DMS153 treated with DMSO at 0.1 percent for 48 hours (cell line): ENCODE data around the gene GLCE.

ENCODE experiments used
- DNase-seq: peaks from one replicate; lab custom pipeline; 2025; ENCODE audit not compliant: unreplicated experiment; lab: John Stamatoyannopoulos, UW

The GLCE gene

GRCh38 chr15:69316291-69316690, 155.9 kb downstream of the GLCE start:
- no peak for DNase-seq

GRCh38 chr15:69317392-69317841, 157.0 kb downstream of the GLCE start:
- DNase-seq = no peak

- no peak for DNase-seq
These were observed 157.6 kb downstream of the GLCE start for GRCh38 chr15:69318033-69318432.

GRCh38 chr15:69319384-69320375, 159.2 kb downstream of the GLCE start:
- no peak for DNase-seq

GRCh38 chr15:69320977-69321554, 160.6 kb downstream of the GLCE start:
- DNase-seq = no peak
